GM23338 (cell line): ENCODE data around the gene MYCN.

Experiments used
- EZH2 ChIP-seq: fragments of 200-600 bp; sonication (generic); IDR thresholded peaks from one replicate; pipeline ENCODE4 v1.8.0; 2017; ENCODE audit warnings: antibody characterized with exemption, mild to moderate bottlenecking, low read depth; ENCODE audit not compliant: unreplicated experiment
- EZH2phosphoT487 ChIP-seq: fragments of 200-600 bp; sonication (generic); IDR thresholded peaks from one replicate; pipeline ENCODE4 v1.8.1; 2018; ENCODE audit warnings: antibody characterized with exemption; ENCODE audit not compliant: unreplicated experiment
- JUNB ChIP-seq: IDR thresholded peaks from one replicate; pipeline ENCODE4 v1.6.1; 2016; ENCODE audit warnings: antibody characterized with exemption; ENCODE audit not compliant: unreplicated experiment
- POLR2AphosphoS5 ChIP-seq: IDR thresholded peaks from 2 replicates; pipeline ENCODE4 v1.6.1; 2016; ENCODE audit warnings: antibody characterized with exemption, low read depth
- ZNF114 ChIP-seq: fragments of 250-450 bp; sonication (Bioruptor Pico); IDR thresholded peaks from 2 replicates; pipeline ENCODE4 v1.5.0; 2020; ENCODE audit warnings: mild to moderate bottlenecking, moderate library complexity
- TF ChIP-seq, protein P1 (sequence below), 2 experiments: fragments of 200-600 bp in 1 of 2; sonication (generic) in 1 of 2; conservative IDR thresholded peaks; 2 replicates each; pipeline versions ENCODE4 v1.5.1 to v1.6.1; 2016 to 2017; ENCODE audit warnings: antibody characterized with exemption in 2 of 2, low read depth in 2 of 2, mild to moderate bottlenecking in 2 of 2, moderate library complexity in 1 of 2
- TF ChIP-seq, protein P2 (sequence below): IDR thresholded peaks from one replicate; pipeline ENCODE4 v1.6.1; 2018; ENCODE audit warnings: antibody characterized with exemption; ENCODE audit not compliant: unreplicated experiment

DNA sequence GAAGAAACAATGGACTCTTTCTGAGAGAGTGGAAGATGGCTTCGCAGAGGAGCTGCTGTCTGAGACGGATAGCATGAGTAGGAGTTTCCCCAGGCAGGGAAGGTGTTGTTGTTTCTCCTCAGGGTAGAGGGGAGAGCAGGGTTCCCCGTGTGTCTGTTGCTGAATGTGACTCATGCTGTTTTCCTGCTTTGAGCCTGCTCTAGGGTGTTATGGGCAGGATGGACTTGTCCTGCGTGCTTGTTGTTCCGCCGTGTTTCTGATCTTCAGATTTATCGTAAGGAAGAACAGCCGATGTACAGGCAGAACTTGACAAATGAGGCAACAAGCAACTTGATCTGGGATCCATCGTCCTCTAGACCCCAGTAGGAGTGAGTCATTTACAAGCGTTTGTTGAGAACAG is 19.7 kb upstream of the MYCN start:
- TF ChIP-seq, protein P1, sequence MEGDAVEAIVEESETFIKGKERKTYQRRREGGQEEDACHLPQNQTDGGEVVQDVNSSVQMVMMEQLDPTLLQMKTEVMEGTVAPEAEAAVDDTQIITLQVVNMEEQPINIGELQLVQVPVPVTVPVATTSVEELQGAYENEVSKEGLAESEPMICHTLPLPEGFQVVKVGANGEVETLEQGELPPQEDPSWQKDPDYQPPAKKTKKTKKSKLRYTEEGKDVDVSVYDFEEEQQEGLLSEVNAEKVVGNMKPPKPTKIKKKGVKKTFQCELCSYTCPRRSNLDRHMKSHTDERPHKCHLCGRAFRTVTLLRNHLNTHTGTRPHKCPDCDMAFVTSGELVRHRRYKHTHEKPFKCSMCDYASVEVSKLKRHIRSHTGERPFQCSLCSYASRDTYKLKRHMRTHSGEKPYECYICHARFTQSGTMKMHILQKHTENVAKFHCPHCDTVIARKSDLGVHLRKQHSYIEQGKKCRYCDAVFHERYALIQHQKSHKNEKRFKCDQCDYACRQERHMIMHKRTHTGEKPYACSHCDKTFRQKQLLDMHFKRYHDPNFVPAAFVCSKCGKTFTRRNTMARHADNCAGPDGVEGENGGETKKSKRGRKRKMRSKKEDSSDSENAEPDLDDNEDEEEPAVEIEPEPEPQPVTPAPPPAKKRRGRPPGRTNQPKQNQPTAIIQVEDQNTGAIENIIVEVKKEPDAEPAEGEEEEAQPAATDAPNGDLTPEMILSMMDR (conservative IDR thresholded peaks at IDR 0.05; ENCODE audit: low read depth in 2 of 2) = no peak
- TF ChIP-seq EZH2 (no peak), EZH2phosphoT487 (no peak), POLR2AphosphoS5 (no peak), ZNF114 (CRISPR knock-in tag) (no peak), JUNB (no peak)
- TF ChIP-seq, protein P2, sequence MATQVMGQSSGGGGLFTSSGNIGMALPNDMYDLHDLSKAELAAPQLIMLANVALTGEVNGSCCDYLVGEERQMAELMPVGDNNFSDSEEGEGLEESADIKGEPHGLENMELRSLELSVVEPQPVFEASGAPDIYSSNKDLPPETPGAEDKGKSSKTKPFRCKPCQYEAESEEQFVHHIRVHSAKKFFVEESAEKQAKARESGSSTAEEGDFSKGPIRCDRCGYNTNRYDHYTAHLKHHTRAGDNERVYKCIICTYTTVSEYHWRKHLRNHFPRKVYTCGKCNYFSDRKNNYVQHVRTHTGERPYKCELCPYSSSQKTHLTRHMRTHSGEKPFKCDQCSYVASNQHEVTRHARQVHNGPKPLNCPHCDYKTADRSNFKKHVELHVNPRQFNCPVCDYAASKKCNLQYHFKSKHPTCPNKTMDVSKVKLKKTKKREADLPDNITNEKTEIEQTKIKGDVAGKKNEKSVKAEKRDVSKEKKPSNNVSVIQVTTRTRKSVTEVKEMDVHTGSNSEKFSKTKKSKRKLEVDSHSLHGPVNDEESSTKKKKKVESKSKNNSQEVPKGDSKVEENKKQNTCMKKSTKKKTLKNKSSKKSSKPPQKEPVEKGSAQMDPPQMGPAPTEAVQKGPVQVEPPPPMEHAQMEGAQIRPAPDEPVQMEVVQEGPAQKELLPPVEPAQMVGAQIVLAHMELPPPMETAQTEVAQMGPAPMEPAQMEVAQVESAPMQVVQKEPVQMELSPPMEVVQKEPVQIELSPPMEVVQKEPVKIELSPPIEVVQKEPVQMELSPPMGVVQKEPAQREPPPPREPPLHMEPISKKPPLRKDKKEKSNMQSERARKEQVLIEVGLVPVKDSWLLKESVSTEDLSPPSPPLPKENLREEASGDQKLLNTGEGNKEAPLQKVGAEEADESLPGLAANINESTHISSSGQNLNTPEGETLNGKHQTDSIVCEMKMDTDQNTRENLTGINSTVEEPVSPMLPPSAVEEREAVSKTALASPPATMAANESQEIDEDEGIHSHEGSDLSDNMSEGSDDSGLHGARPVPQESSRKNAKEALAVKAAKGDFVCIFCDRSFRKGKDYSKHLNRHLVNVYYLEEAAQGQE = no peak
